ENCODE measurements around the gene TBX10. TPM values are rescaled to one million over a fixed set of nuclear protein-coding genes. Genes with fewer than 3 reads are reported as not detected.

Gene TBX10
- total and polyA plus RNA-seq, 4 donors, result not detected

GRCh38 chr11:67657300-67657699 is 17.7 kb upstream of the TBX10 start:
- H3K9ac ChIP-seq (ENCODE audit: insufficient read depth in 1 of 2, low read length in 2 of 2), result no peak overlapping the region
- no peaks in the 10 kb centered on the region for H3K4me1 ChIP-seq (ENCODE audit: control insufficient read depth in 5 of 5, insufficient read depth in 5 of 5, low read length in 5 of 5)
- no peaks in the 10 kb centered on the region for H3K9me3 ChIP-seq (ENCODE audit: control insufficient read depth in 4 of 4, insufficient read depth in 3 of 4, low read length in 3 of 4)
- no peak overlapping the region for H3K27ac ChIP-seq (ENCODE audit: low read depth in 1 of 2, low read length in 1 of 2)
- H3K27me3 ChIP-seq (ENCODE audit: control insufficient read depth in 3 of 3, insufficient read depth in 3 of 3, low read length in 2 of 3), result no peaks in the 10 kb centered on the region
- no peaks in the 10 kb centered on the region for H3K36me3 ChIP-seq (ENCODE audit: control insufficient read depth in 4 of 4, insufficient read depth in 4 of 4, low read length in 4 of 4)
- WGBS, 2 donors, result 41 to 55% methylated on average over 3 of the region's 3 CpGs
- no peak for TF ChIP-seq CTCF (IDR thresholded peaks at IDR 0.05; ENCODE audit: control extremely low read depth, extremely low read depth)
- no peak for ATAC-seq (ENCODE audit: insufficient read depth, low FRiP score)
- H3K4me3 ChIP-seq, result no peak overlapping the region
- DNase-seq, result no peak

GRCh38 chr11:67656278-67656922 is 16.8 kb upstream of the TBX10 start:
- Histone ChIP-seq H3K4me1 (ENCODE audit: control insufficient read depth in 5 of 5, insufficient read depth in 5 of 5, low read length in 5 of 5) (no peaks in the 10 kb centered on the region), H3K27me3 (ENCODE audit: control insufficient read depth in 3 of 3, insufficient read depth in 3 of 3, low read length in 2 of 3) (no peaks in the 10 kb centered on the region), H3K27ac (ENCODE audit: low read depth in 1 of 2, low read length in 1 of 2) (no peak overlapping the region), H3K9ac (ENCODE audit: insufficient read depth in 1 of 2, low read length in 2 of 2) (no peak overlapping the region), H3K4me3 (no peak overlapping the region), H3K36me3 (ENCODE audit: control insufficient read depth in 4 of 4, insufficient read depth in 4 of 4, low read length in 4 of 4) (no peaks in the 10 kb centered on the region), H3K9me3 (ENCODE audit: control insufficient read depth in 4 of 4, insufficient read depth in 3 of 4, low read length in 3 of 4) (no peaks in the 10 kb centered on the region)
- 93 to 94% methylated on average over 4 of the region's 4 CpGs for whole genome bisulfite sequencing, 2 donors
- ATAC-seq (ENCODE audit: insufficient read depth, low FRiP score), result no peak
- DNase-seq, result no peak
- TF ChIP-seq CTCF (IDR thresholded peaks at IDR 0.05; ENCODE audit: control extremely low read depth, extremely low read depth), result no peak

- peaks cover 0 to 4% (median 0%) of the 10 kb centered on the region in 5 donors for H3K4me1 ChIP-seq (ENCODE audit: control insufficient read depth in 5 of 5, insufficient read depth in 5 of 5, low read length in 5 of 5)
- H3K27ac ChIP-seq (ENCODE audit: low read depth in 1 of 2, low read length in 1 of 2), result no peak overlapping the region
- H3K9me3 ChIP-seq (ENCODE audit: control insufficient read depth in 4 of 4, insufficient read depth in 3 of 4, low read length in 3 of 4), result peaks cover 0 to 5% (median 0%) of the 10 kb centered on the region in 4 donors
- ATAC-seq (ENCODE audit: insufficient read depth, low FRiP score) (no peak), DNase-seq (no peak)
- H3K4me3 ChIP-seq, result no peak overlapping the region
- H3K9ac ChIP-seq (ENCODE audit: insufficient read depth in 1 of 2, low read length in 2 of 2), result no peak overlapping the region
- no peaks in the 10 kb centered on the region for H3K36me3 ChIP-seq (ENCODE audit: control insufficient read depth in 4 of 4, insufficient read depth in 4 of 4, low read length in 4 of 4)
- WGBS, 2 donors, result 80 to 82% methylated on average over 9 of the region's 9 CpGs
- TF ChIP-seq CTCF (IDR thresholded peaks at IDR 0.05; ENCODE audit: control extremely low read depth, extremely low read depth), result no peak
- peaks cover 0 to 4% (median 0%) of the 10 kb centered on the region in 3 donors for H3K27me3 ChIP-seq (ENCODE audit: control insufficient read depth in 3 of 3, insufficient read depth in 3 of 3, low read length in 2 of 3)
Observed at GRCh38 chr11:67654225-67654624, 14.7 kb upstream of the TBX10 start.

Data from lung (tissue), 12 donors.